Ovary (tissue), 9 donors: ENCODE measurements around the gene FSTL5. TPM values are rescaled to one million over a fixed set of nuclear protein-coding genes. Genes with fewer than 3 reads are reported as not detected.

Source experiments
- DNase-seq, 5 donors: peaks; one replicate each; pipeline ENCODE4 v3.0.0-alpha.2; 2019 to 2020
- H3K27ac ChIP-seq, 2 donors: fragments of 200-600 bp; one replicate each; pipeline versions ENCODE4 v1.5.1 to v1.8.0; 2019 to 2022
- H3K27me3 ChIP-seq: fragments of 200-600 bp; one replicate; pipeline ENCODE4 v1.8.0; 2022
- H3K36me3 ChIP-seq: fragments of 200-600 bp; sonication (generic); one replicate; pipeline ENCODE4 v1.5.1; 2019
- H3K4me1 ChIP-seq: one replicate; pipeline ENCODE4 v1.8.1; 2013; ENCODE audit warnings: mild to moderate bottlenecking, moderate library complexity; ENCODE audit not compliant: insufficient read depth
- H3K4me3 ChIP-seq: fragments of 200-600 bp; sonication (generic); one replicate; pipeline ENCODE4 v1.5.1; 2017
- H3K9me3 ChIP-seq, 2 donors: fragments of 200-600 bp in 1 of 2; sonication (generic) in 1 of 2; one replicate each; pipeline versions ENCODE4 v1.5.1 to v1.8.1; 2013 to 2019; ENCODE audit warnings: mild to moderate bottlenecking in 1 of 2, moderate library complexity in 1 of 2
- EP300 ChIP-seq: sonication (generic); formaldehyde crosslinking; IDR thresholded peaks from one replicate; pipeline ENCODE4 v1.6.1; 2017; ENCODE audit warnings: antibody characterized with exemption
- POLR2A ChIP-seq: fragments of 450-650 bp; IDR thresholded peaks from one replicate; pipeline ENCODE4 v1.6.1; 2017; ENCODE audit warnings: antibody characterized with exemption, mild to moderate bottlenecking, moderate library complexity
- WGBS, 3 donors: extraction: QIAGEN DNeasy Blood & Tissue Kit in 1 of 3; methylation state at CpG; one replicate each; pipeline versions ENCODE4 v1.1.5 to v1.1.7; 2013 to 2017; 5-methylcytosine and 5-hydroxymethylcytosine counted together
- intact Hi-C, 4 donors: fragments of 100-400 bp; cut with DNase I; formaldehyde crosslinking; loops; one replicate each; pipeline versions ENCODE4 v1.11.0 to v1.15.1; 2022 to 2023
- polyA plus RNA-seq, 2 donors: library from polyadenylated mRNA; stranded (reverse); fragments of 200-250 nt in 1 of 2; fragments of 350-450 nt in 1 of 2; fragmentation: Illumina TruSeq in 1 of 2; extraction: RNeasy Lipid Tissue Mini Kit (QIAGEN cat#74804) in 1 of 2; gene quantifications; one replicate each; pipeline ENCODE4 v1.2.3, GENCODE V29; 2013 to 2014
- total RNA-seq, 7 donors: library from RNA; depleted of rRNA in 2 of 7; stranded (reverse); fragments of >200 nt in 2 of 7; fragmentation: NEBNext Ultra II Directional in 3 of 7; extraction: Animal tissue kit (Norgen Biotek cat#: 25700) in 3 of 7; gene quantifications; one replicate each; pipeline versions ENCODE4 v1.1.0 to v1.2.4, GENCODE V29; 2016 to 2023
- TF ChIP-seq, protein P1 (sequence below), 3 donors: fragments of 450-650 bp in 2 of 3; fragments of 200-600 bp in 1 of 3; IDR thresholded peaks; one replicate each; pipeline versions ENCODE4 v1.5.1 to v1.8.0; 2016 to 2022; ENCODE audit warnings: antibody characterized with exemption in 3 of 3, mild to moderate bottlenecking in 1 of 3
- donor health status: DM: no; HTN: no; CAD: no; lungs with moderate emphysema.
- donor health status: DM: no; HTN: no; CAD: no.
- donor health status: Bipolar disorder and iron deficiency.
- donor health status: DM: yes; HTN: yes; CAD: no.
- donor health status: DM: no; HTN: no; CAD: no.
- donor health status: DM: yes; HTN: yes; CAD: no.

Gene FSTL5
- total and polyA plus RNA-seq, 9 donors: 0.05 TPM; not detected in 8

DNA sequence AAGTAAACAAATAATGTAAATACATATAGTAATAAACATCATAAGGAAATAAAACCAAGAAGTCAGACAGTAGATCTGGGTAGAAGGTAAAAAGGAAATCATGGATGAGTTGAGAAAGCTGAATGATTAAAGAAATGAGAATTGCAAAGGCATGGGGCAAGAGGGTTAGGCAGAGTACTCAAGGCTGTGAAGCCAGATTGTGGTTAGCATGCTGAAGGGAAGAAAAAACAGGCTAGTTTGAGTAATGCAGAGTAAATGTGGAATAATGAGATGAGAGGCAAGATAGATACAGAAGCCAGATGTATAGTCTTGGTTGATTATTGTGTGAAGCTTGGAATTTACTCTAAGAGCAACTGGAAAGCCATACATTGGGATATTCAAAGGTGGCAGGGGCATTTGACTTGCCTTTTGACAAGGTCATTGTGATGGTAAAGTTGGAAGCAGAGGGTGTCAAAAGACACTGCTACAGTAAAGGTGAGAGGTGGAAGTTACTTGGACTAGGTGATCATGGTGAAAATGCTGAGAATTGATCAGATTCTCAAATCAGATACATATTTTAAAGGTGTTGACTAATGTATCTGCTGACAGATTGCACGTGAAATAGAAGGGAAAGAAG lies 307.0 kb downstream of the FSTL5 start:
- H3K4me1 ChIP-seq: no peaks in the 10 kb centered on the region
- no peak overlapping the region for H3K27ac ChIP-seq
- TF ChIP-seq, protein P1, sequence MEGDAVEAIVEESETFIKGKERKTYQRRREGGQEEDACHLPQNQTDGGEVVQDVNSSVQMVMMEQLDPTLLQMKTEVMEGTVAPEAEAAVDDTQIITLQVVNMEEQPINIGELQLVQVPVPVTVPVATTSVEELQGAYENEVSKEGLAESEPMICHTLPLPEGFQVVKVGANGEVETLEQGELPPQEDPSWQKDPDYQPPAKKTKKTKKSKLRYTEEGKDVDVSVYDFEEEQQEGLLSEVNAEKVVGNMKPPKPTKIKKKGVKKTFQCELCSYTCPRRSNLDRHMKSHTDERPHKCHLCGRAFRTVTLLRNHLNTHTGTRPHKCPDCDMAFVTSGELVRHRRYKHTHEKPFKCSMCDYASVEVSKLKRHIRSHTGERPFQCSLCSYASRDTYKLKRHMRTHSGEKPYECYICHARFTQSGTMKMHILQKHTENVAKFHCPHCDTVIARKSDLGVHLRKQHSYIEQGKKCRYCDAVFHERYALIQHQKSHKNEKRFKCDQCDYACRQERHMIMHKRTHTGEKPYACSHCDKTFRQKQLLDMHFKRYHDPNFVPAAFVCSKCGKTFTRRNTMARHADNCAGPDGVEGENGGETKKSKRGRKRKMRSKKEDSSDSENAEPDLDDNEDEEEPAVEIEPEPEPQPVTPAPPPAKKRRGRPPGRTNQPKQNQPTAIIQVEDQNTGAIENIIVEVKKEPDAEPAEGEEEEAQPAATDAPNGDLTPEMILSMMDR (IDR thresholded peaks at IDR 0.05): no peak
- TF ChIP-seq POLR2A (no peak), EP300 (no peak)
- H3K9me3 ChIP-seq: no peaks in the 10 kb centered on the region
- no peaks in the 10 kb centered on the region for H3K36me3 ChIP-seq
- 67 to 80% (median 77%) methylated on average over 1 of the region's 1 CpG for WGBS, 3 donors
- no peak for DNase-seq
- no peak overlapping the region for H3K4me3 ChIP-seq
- no peaks in the 10 kb centered on the region for H3K27me3 ChIP-seq
- intact Hi-C loops: no loop called here

DNA sequence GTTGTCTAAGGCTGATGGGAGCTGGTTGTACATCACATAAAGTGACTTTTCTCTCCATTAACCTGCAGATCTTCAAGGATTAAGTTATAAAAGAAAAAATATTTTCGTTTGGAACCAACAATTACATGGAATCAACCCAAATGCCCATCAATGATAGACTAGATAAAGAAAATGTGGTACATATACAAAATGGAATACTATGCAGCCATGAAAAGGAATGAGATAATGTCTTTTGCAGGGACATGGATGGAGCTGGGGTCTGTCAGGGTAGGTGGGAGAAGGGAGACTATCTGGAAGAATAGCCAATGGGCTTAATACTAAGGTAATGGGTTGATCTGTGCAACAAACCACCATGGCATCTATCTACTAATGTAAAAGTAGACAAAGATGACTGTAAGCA lies 313.2 kb downstream of the FSTL5 start:
- Histone ChIP-seq H3K27me3 (peaks cover 4% of the 10 kb centered on the region), H3K9me3 (no peaks in the 10 kb centered on the region), H3K27ac (no peak overlapping the region), H3K36me3 (no peaks in the 10 kb centered on the region), H3K4me3 (no peak overlapping the region), H3K4me1 (no peaks in the 10 kb centered on the region)
- no peak for DNase-seq
- intact Hi-C loops: no loop called here
- TF ChIP-seq, protein P1 (IDR thresholded peaks at IDR 0.05): no peak
- TF ChIP-seq POLR2A (no peak), EP300 (no peak)
- WGBS, 3 donors: 17 to 42% (median 33%) methylated on average over 1 of the region's 1 CpG

DNA sequence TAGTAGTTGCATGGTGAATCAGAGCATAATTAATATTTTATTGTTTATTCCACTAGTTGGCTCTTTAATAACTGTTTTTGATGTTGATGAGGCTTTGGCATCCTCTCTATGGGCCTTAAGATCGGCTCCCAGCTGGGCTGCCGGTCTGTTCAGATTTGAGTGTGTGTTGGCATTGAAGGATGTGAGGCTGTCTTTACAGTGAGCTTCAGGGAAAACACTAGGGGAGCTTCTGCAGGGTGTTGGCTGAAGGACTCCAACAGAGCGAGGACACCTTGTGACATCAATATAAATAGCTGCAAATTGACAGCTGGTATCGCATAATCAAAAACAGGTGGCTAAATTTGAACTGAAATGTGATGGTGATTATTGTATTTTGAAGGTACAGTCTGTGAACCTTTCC lies 322.0 kb downstream of the FSTL5 start:
- DNase-seq: no peak
- H3K9me3 ChIP-seq: no peaks in the 10 kb centered on the region
- H3K4me3 ChIP-seq: no peak overlapping the region
- H3K27ac ChIP-seq: no peak overlapping the region
- 73 to 78% (median 76%) methylated on average over 4 of the region's 4 CpGs for WGBS, 3 donors
- H3K36me3 ChIP-seq: no peaks in the 10 kb centered on the region
- TF ChIP-seq, protein P1 (IDR thresholded peaks at IDR 0.05): no peak
- no peak for TF ChIP-seq EP300
- TF ChIP-seq POLR2A: no peak
- intact Hi-C loops: no loop called here
- peaks cover 4% of the 10 kb centered on the region for H3K27me3 ChIP-seq
- no peaks in the 10 kb centered on the region for H3K4me1 ChIP-seq

DNA sequence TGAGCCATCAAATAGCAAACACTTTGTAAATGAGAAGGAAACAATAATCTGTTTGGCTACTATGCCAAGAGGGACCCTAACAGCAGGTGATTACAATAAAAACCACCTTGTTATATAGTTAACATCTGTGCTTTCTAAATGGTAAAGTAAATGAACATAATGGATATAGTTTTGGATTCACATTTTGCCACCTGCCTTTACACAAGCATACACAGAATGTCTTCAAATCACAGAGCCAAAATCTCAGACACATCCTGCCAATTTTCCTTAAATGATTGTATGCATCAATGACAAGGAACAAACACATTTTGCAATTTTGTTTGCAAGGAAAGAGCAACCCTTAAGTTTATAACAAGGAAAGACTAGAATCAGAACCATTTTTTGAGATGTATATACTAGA lies 334.2 kb downstream of the FSTL5 start:
- Histone ChIP-seq H3K4me3 (no peak overlapping the region), H3K27ac (no peak overlapping the region), H3K4me1 (no peaks in the 10 kb centered on the region), H3K9me3 (no peaks in the 10 kb centered on the region), H3K36me3 (no peaks in the 10 kb centered on the region), H3K27me3 (no peaks in the 10 kb centered on the region)
- DNase-seq: no peak
- intact Hi-C loops: no loop called here
- TF ChIP-seq, protein P1 (IDR thresholded peaks at IDR 0.05): no peak
- TF ChIP-seq EP300: no peak
